MM.1S (cell line): ENCODE results near the gene NFILZ.
"Not testable (repeated sequence)": the region's sequence is repeated elsewhere in the genome, so short reads cannot be mapped to it uniquely, and the experiment has no call there.

ENCODE experiments used
- DNase-seq: peaks from one replicate; pipeline ENCODE4 v3.0.0-alpha.2; 2015
- H2AFZ ChIP-seq: fragments of 300-600 bp; sonication (generic); 2 replicates; pipeline ENCODE4 v1.6.0; 2016; ENCODE audit warnings: antibody characterized with exemption, low read length
- H3F3A ChIP-seq: fragments of 300-600 bp; sonication (generic); 2 replicates; pipeline ENCODE4 v1.6.1; 2016; ENCODE audit warnings: mild to moderate bottlenecking, antibody characterized with exemption, low read length, moderate library complexity, mixed read lengths; ENCODE audit not compliant: insufficient read depth
- H3K27ac ChIP-seq: fragments of 300-600 bp; sonication (generic); 2 replicates; pipeline ENCODE4 v1.5.1; 2016; ENCODE audit warnings: mild to moderate bottlenecking, low read length
- H3K27me3 ChIP-seq: fragments of 300-600 bp; sonication (generic); replicated peaks from 2 replicates; pipeline ENCODE4 v1.6.0; 2016; ENCODE audit warnings: low read length; ENCODE audit not compliant: insufficient read depth
- H3K36me3 ChIP-seq: fragments of 300-600 bp; sonication (generic); replicated peaks from 2 replicates; pipeline ENCODE4 v1.6.1; 2016; ENCODE audit warnings: mild to moderate bottlenecking, low read length, mixed read lengths; ENCODE audit not compliant: insufficient read depth
- H3K4me1 ChIP-seq: fragments of 300-600 bp; sonication (generic); 2 replicates; pipeline ENCODE4 v1.6.1; 2016; ENCODE audit warnings: low read length, mixed read lengths
- H3K4me2 ChIP-seq: fragments of 300-600 bp; sonication (generic); 2 replicates; pipeline ENCODE4 v1.6.0; 2016; ENCODE audit warnings: low read depth, low read length
- H3K4me3 ChIP-seq: fragments of 300-600 bp; sonication (generic); 2 replicates; pipeline ENCODE4 v1.5.1; 2016; ENCODE audit warnings: low read length, mixed read lengths
- H3K79me2 ChIP-seq: fragments of 300-600 bp; sonication (generic); 2 replicates; pipeline ENCODE4 v1.6.1; 2016; ENCODE audit warnings: mixed run types, low read length, mixed read lengths
- H3K9ac ChIP-seq: fragments of 300-600 bp; sonication (generic); 2 replicates; pipeline ENCODE4 v1.6.1; 2016; ENCODE audit warnings: low read length, mixed read lengths
- H3K9me2 ChIP-seq: fragments of 300-600 bp; sonication (generic); replicated peaks from 2 replicates; pipeline ENCODE4 v1.6.1; 2016; ENCODE audit warnings: mild to moderate bottlenecking, low read length, mixed read lengths; ENCODE audit not compliant: insufficient read depth
- H3K9me3 ChIP-seq: fragments of 300-600 bp; sonication (generic); replicated peaks from 2 replicates; pipeline ENCODE4 v1.6.1; 2016; ENCODE audit warnings: mild to moderate bottlenecking, low read length, mixed read lengths; ENCODE audit not compliant: insufficient read depth
- H4K20me1 ChIP-seq: fragments of 300-600 bp; sonication (generic); 2 replicates; pipeline ENCODE4 v1.6.1; 2016; ENCODE audit warnings: mild to moderate bottlenecking, low read length, moderate library complexity, mixed read lengths; ENCODE audit not compliant: insufficient read depth
- EZH2 ChIP-seq: fragments of 300-600 bp; sonication (generic); optimal IDR thresholded peaks from 2 replicates; pipeline ENCODE3; 2017; ENCODE audit warnings: low read depth, mild to moderate bottlenecking, antibody characterized with exemption, low read length, mixed read lengths
- EZH2phosphoT487 ChIP-seq: fragments of 300-600 bp; sonication (generic); IDR thresholded peaks from 2 replicates; pipeline ENCODE4 v1.6.1; 2018; ENCODE audit warnings: antibody characterized with exemption, low read length
- TF ChIP-seq, protein P1 (sequence below): fragments of 300-600 bp; sonication (generic); IDR thresholded peaks from 2 replicates; pipeline ENCODE4 v1.5.1; 2016; ENCODE audit warnings: antibody characterized with exemption, low read length, mixed read lengths

Gene NFILZ

DNA sequence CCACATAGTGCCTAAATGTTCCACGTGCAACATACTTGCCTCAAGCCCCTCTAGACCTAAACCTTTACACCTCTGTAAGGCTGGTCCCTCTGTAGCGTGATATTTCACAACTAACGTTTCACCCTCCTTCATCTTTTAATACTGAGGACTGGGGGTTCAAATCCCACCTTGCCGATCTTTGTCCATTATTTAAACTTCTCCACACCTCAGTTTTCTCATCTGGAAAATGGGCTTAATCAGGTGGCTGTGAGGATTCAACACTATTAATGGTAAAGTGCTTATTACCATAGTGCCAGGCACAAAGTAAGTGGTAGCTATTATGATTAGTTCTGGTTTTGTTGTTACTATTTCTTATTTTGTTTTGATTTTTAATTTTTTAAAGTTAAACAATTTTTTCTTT lies 12.4 kb upstream of the NFILZ start:
- no peak overlapping the region for H3K9ac ChIP-seq
- H3K36me3 ChIP-seq = no peaks in the 10 kb centered on the region
- H3K4me2 ChIP-seq = no peak overlapping the region
- H3K27me3 ChIP-seq = peaks cover 68% of the 10 kb centered on the region
- no peaks in the 10 kb centered on the region for H3K9me3 ChIP-seq
- H3K4me1 ChIP-seq = no peaks in the 10 kb centered on the region
- no peaks in the 10 kb centered on the region for H4K20me1 ChIP-seq
- H3F3A ChIP-seq = no peaks in the 10 kb centered on the region
- no peak overlapping the region for H2AFZ ChIP-seq
- no peak for DNase-seq
- no peaks in the 10 kb centered on the region for H3K9me2 ChIP-seq
- H3K27ac ChIP-seq = no peak overlapping the region
- no peak overlapping the region for H3K4me3 ChIP-seq
- TF ChIP-seq EZH2 (no peak), EZH2phosphoT487 (no peak)
- TF ChIP-seq, protein P1, sequence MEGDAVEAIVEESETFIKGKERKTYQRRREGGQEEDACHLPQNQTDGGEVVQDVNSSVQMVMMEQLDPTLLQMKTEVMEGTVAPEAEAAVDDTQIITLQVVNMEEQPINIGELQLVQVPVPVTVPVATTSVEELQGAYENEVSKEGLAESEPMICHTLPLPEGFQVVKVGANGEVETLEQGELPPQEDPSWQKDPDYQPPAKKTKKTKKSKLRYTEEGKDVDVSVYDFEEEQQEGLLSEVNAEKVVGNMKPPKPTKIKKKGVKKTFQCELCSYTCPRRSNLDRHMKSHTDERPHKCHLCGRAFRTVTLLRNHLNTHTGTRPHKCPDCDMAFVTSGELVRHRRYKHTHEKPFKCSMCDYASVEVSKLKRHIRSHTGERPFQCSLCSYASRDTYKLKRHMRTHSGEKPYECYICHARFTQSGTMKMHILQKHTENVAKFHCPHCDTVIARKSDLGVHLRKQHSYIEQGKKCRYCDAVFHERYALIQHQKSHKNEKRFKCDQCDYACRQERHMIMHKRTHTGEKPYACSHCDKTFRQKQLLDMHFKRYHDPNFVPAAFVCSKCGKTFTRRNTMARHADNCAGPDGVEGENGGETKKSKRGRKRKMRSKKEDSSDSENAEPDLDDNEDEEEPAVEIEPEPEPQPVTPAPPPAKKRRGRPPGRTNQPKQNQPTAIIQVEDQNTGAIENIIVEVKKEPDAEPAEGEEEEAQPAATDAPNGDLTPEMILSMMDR = no peak
- no peaks in the 10 kb centered on the region for H3K79me2 ChIP-seq

DNA sequence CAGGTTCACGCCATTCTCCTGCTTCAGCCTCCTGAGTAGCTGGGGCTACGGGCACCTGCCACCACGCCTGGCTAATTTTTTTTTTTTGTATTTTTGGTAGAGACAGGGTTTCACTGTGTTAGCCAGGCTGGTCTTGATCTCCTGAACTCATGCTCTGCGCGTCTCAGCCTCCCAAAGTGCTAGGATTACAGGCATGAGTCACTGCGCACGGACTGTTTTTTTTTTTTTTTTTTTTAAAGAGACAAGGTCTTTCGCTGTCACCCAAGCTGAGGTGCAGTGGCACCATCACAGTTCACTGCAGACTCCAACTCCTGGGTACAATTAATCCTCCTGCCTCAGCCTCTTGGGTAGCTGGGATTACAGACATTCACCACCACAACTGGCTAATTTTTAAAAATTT lies 11.7 kb upstream of the NFILZ start:
- no peak overlapping the region for H3K4me2 ChIP-seq
- no peak overlapping the region for H3K27ac ChIP-seq
- no peaks in the 10 kb centered on the region for H3F3A ChIP-seq
- peaks cover 68% of the 10 kb centered on the region for H3K27me3 ChIP-seq
- TF ChIP-seq EZH2phosphoT487 = no peak
- no peak for TF ChIP-seq EZH2
- TF ChIP-seq, protein P1 = no peak
- H2AFZ ChIP-seq = no peak overlapping the region
- H3K9me2 ChIP-seq = no peaks in the 10 kb centered on the region
- H3K9ac ChIP-seq = no peak overlapping the region
- no peaks in the 10 kb centered on the region for H3K79me2 ChIP-seq
- no peak overlapping the region for H3K4me3 ChIP-seq
- DNase-seq = no peak
- no peaks in the 10 kb centered on the region for H3K9me3 ChIP-seq
- no peaks in the 10 kb centered on the region for H4K20me1 ChIP-seq
- H3K4me1 ChIP-seq = no peaks in the 10 kb centered on the region
- no peaks in the 10 kb centered on the region for H3K36me3 ChIP-seq

DNA sequence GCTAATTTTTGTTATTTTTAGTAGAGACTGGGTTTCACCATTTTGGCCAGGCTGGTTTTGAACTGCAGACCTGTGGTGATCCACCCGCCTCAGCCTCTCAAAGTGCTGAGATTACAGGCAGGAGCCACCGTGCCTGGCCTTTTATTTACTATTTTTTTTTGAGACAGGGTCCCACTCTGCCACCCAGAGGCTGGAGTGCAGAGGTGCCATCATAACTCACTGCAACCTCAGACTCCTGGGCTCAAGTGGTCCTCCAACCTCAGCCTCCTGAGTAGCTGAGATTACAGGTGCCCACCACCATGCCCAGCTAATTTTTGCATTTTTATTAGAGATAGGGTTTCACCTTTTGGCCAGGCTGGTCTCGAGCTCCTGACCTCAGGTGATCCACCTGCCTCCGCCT lies 7.5 kb upstream of the NFILZ start:
- H3K36me3 ChIP-seq, H4K20me1 ChIP-seq, H3K79me2 ChIP-seq, H3K4me2 ChIP-seq, H3K9me2 ChIP-seq, H2AFZ ChIP-seq, H3F3A ChIP-seq, H3K4me1 ChIP-seq, DNase-seq, H3K4me3 ChIP-seq, H3K9ac ChIP-seq, H3K9me3 ChIP-seq, H3K27ac ChIP-seq: not testable (repeated sequence)
- peaks cover 55% of the 10 kb centered on the region for H3K27me3 ChIP-seq
- TF ChIP-seq, protein P1 = peak; percentile 7; the same call in 1 of the 2 replicates
